Measurements from ENCODE around the gene TNNT3. TPM values are rescaled to one million over a fixed set of nuclear protein-coding genes. Genes with fewer than 3 reads are reported as not detected.

Gene TNNT3
- total RNA-seq, 1 experiment from 2014 or later, result not detected

GRCh38 chr11:1893581-1894359 is 25.7 kb upstream of the TNNT3 start:
- Histone ChIP-seq H3K27me3 (replicated peaks; ENCODE audit: insufficient read depth, low read depth, low read length, poor library complexity) (no peaks in the 10 kb centered on the region), H3K36me3 (ENCODE audit: insufficient read depth, low read length, poor library complexity, severe bottlenecking) (no peaks in the 10 kb centered on the region), H3K9me3 (ENCODE audit: low read depth, low read length, poor library complexity, severe bottlenecking) (no peaks in the 10 kb centered on the region), H3K27ac (ENCODE audit: low read depth, low read length, poor library complexity, severe bottlenecking) (no peak overlapping the region), H3K4me1 (ENCODE audit: insufficient read depth, low read length, poor library complexity, severe bottlenecking) (no peaks in the 10 kb centered on the region), H3K4me3 (ENCODE audit: low read depth, low read length, poor library complexity, severe bottlenecking) (no peak overlapping the region)
- no TSS peak for BruUV-seq (replicated peaks)
- intact Hi-C loops (cut with micrococcal nuclease; ENCODE audit: unreplicated experiment), result no loop called here
- no peak for DNase-seq (ENCODE audit: low spot score)
- TF ChIP-seq CTCF (conservative IDR thresholded peaks at IDR 0.05; ENCODE audit: low read depth, low read length) (no peak), EZH2 (IDR thresholded peaks at IDR 0.05; ENCODE audit: borderline replicate concordance, low read depth, low read length, poor library complexity, severe bottlenecking) (no peak)
- POLR2A ChIA-PET (ENCODE audit: low non-redundant PET), result interaction anchor here (0.6 kb wide), 1 partner anchor 14 kb away, joined by 5 read pairs; no protein-coding TSS in a partner anchor
- CTCF ChIA-PET, result interaction anchor here (0.7 kb wide), 1 partner anchor 253 kb away, joined by 4 read pairs; no protein-coding TSS in a partner anchor

DNA sequence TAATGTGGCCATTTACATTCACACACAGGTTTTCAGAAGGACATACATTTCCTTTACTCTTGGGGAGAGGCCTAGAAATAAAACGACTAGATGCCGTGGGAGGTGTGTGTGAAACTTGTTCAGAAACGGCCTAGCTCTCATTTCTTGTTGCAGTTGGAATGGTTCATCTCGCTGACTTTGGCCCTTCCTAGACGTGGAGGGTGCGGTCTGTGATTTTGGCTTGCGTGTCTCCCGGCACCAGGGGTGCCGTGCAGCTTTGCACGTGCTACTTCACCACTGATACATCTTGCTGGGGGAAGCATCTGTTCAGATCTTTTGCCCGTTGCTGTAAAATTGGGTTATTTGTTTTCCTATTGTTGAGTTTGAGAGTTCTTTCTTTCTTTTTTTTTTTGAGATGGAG is 24.7 kb upstream of the TNNT3 start:
- CTCF ChIA-PET, result interaction anchor here (0.7 kb wide), 1 partner anchor 254 kb away, joined by 4 read pairs; no protein-coding TSS in a partner anchor
- intact Hi-C loops (cut with micrococcal nuclease; ENCODE audit: unreplicated experiment), result no loop called here

GRCh38 chr11:1896468-1896867 is 23.0 kb upstream of the TNNT3 start:
- TF ChIP-seq CTCF (conservative IDR thresholded peaks at IDR 0.05; ENCODE audit: low read depth, low read length) (no peak), EZH2 (IDR thresholded peaks at IDR 0.05; ENCODE audit: borderline replicate concordance, low read depth, low read length, poor library complexity, severe bottlenecking) (no peak)
- Histone ChIP-seq H3K9me3 (ENCODE audit: low read depth, low read length, poor library complexity, severe bottlenecking) (no peaks in the 10 kb centered on the region), H3K27ac (ENCODE audit: low read depth, low read length, poor library complexity, severe bottlenecking) (no peak overlapping the region), H3K36me3 (ENCODE audit: insufficient read depth, low read length, poor library complexity, severe bottlenecking) (no peaks in the 10 kb centered on the region), H3K4me1 (ENCODE audit: insufficient read depth, low read length, poor library complexity, severe bottlenecking) (no peaks in the 10 kb centered on the region), H3K27me3 (replicated peaks; ENCODE audit: insufficient read depth, low read depth, low read length, poor library complexity) (no peaks in the 10 kb centered on the region), H3K4me3 (ENCODE audit: low read depth, low read length, poor library complexity, severe bottlenecking) (no peak overlapping the region)
- intact Hi-C loops (cut with micrococcal nuclease; ENCODE audit: unreplicated experiment), result no loop called here
- CTCF ChIA-PET, result no interaction called here
- BruUV-seq (replicated peaks), result no TSS peak
- POLR2A ChIA-PET (ENCODE audit: low non-redundant PET), result no interaction called here
- no peak for DNase-seq (ENCODE audit: low spot score)

More for the DNA sequence above, 24.7 kb upstream of the TNNT3 start:
- H3K27ac ChIP-seq (ENCODE audit: low read depth, low read length, poor library complexity, severe bottlenecking), result no peak overlapping the region
- TF ChIP-seq CTCF (conservative IDR thresholded peaks at IDR 0.05; ENCODE audit: low read depth, low read length) (no peak), EZH2 (IDR thresholded peaks at IDR 0.05; ENCODE audit: borderline replicate concordance, low read depth, low read length, poor library complexity, severe bottlenecking) (no peak)
- H3K27me3 ChIP-seq (replicated peaks; ENCODE audit: insufficient read depth, low read depth, low read length, poor library complexity), result no peaks in the 10 kb centered on the region
- H3K4me1 ChIP-seq (ENCODE audit: insufficient read depth, low read length, poor library complexity, severe bottlenecking), result no peaks in the 10 kb centered on the region
- no peak overlapping the region for H3K4me3 ChIP-seq (ENCODE audit: low read depth, low read length, poor library complexity, severe bottlenecking)
- POLR2A ChIA-PET (ENCODE audit: low non-redundant PET), result interaction anchor here (0.6 kb wide), 1 partner anchor 13 kb away, joined by 5 read pairs; no protein-coding TSS in a partner anchor
- BruUV-seq (replicated peaks), result no TSS peak
- no peaks in the 10 kb centered on the region for H3K36me3 ChIP-seq (ENCODE audit: insufficient read depth, low read length, poor library complexity, severe bottlenecking)
- no peak for DNase-seq (ENCODE audit: low spot score)
- H3K9me3 ChIP-seq (ENCODE audit: low read depth, low read length, poor library complexity, severe bottlenecking), result no peaks in the 10 kb centered on the region

Data from A673 (cell line).